ENCODE data around the gene PDHX.

Gene PDHX

GRCh38 chr11:35011389-35011788, 95.0 kb downstream of the PDHX start:
- TF ChIP-seq CTCF (IDR thresholded peaks at IDR 0.05), result no peak
- Histone ChIP-seq H3K4me1 (ENCODE audit: control insufficient read depth in 1 of 2, insufficient read depth in 1 of 2, low read depth in 1 of 2, low read length in 1 of 2) (peaks cover 9 to 12% of the 10 kb centered on the region in 2 experiments), H3K27ac (no peak overlapping the region), H3K4me3 (ENCODE audit: low read depth in 1 of 2, low read length in 1 of 2) (no peak overlapping the region), H3K27me3 (no peaks in the 10 kb centered on the region), H3K36me3 (no peaks in the 10 kb centered on the region), H3K9me3 (no peaks in the 10 kb centered on the region)

GRCh38 chr11:35011944-35012343, 95.5 kb downstream of the PDHX start:
- no peak overlapping the region for H3K4me3 ChIP-seq (ENCODE audit: low read depth in 1 of 2, low read length in 1 of 2)
- no peaks in the 10 kb centered on the region for H3K9me3 ChIP-seq
- H3K4me1 ChIP-seq (ENCODE audit: control insufficient read depth in 1 of 2, insufficient read depth in 1 of 2, low read depth in 1 of 2, low read length in 1 of 2), result peaks cover 6% of the 10 kb centered on the region in 2 experiments
- H3K27me3 ChIP-seq, result no peaks in the 10 kb centered on the region
- H3K27ac ChIP-seq, result no peak overlapping the region
- TF ChIP-seq CTCF (IDR thresholded peaks at IDR 0.05), result no peak
- no peaks in the 10 kb centered on the region for H3K36me3 ChIP-seq

GRCh38 chr11:35012467-35013191, 96.2 kb downstream of the PDHX start:
- no peaks in the 10 kb centered on the region for H3K4me1 ChIP-seq (ENCODE audit: control insufficient read depth in 1 of 2, insufficient read depth in 1 of 2, low read depth in 1 of 2, low read length in 1 of 2)
- H3K36me3 ChIP-seq, result no peaks in the 10 kb centered on the region
- no peak overlapping the region for H3K27ac ChIP-seq
- H3K9me3 ChIP-seq, result no peaks in the 10 kb centered on the region
- no peak for TF ChIP-seq CTCF (IDR thresholded peaks at IDR 0.05)
- no peaks in the 10 kb centered on the region for H3K27me3 ChIP-seq
- H3K4me3 ChIP-seq (ENCODE audit: low read depth in 1 of 2, low read length in 1 of 2), result no peak overlapping the region

GRCh38 chr11:35013514-35014233, 97.3 kb downstream of the PDHX start:
- Histone ChIP-seq H3K4me3 (ENCODE audit: low read depth in 1 of 2, low read length in 1 of 2) (no peak overlapping the region), H3K36me3 (no peaks in the 10 kb centered on the region), H3K27ac (no peak overlapping the region), H3K9me3 (no peaks in the 10 kb centered on the region), H3K27me3 (no peaks in the 10 kb centered on the region), H3K4me1 (ENCODE audit: control insufficient read depth in 1 of 2, insufficient read depth in 1 of 2, low read depth in 1 of 2, low read length in 1 of 2) (no peaks in the 10 kb centered on the region)
- no peak for TF ChIP-seq CTCF (IDR thresholded peaks at IDR 0.05)

GRCh38 chr11:35014346-35014745, 97.9 kb downstream of the PDHX start:
- Histone ChIP-seq H3K4me3 (ENCODE audit: low read depth in 1 of 2, low read length in 1 of 2) (no peak overlapping the region), H3K9me3 (no peaks in the 10 kb centered on the region), H3K4me1 (ENCODE audit: control insufficient read depth in 1 of 2, insufficient read depth in 1 of 2, low read depth in 1 of 2, low read length in 1 of 2) (no peaks in the 10 kb centered on the region), H3K36me3 (no peaks in the 10 kb centered on the region), H3K27me3 (no peaks in the 10 kb centered on the region), H3K27ac (no peak overlapping the region)
- TF ChIP-seq CTCF (IDR thresholded peaks at IDR 0.05), result no peak

All from neutrophil (primary cell).